Caco-2 (cell line): ENCODE measurements around the gene COPZ2. TPM values are rescaled to one million over a fixed set of nuclear protein-coding genes. Genes with fewer than 3 reads are reported as not detected.

Source experiments
- BruUV-seq: library from RNA; stranded (reverse); fragments of 400-500 nt; replicated peaks from 2 replicates; lab custom pipeline; 2021; lab: Mats Ljungman, UMichigan
- CTCF ChIA-PET: fragments of 300-600 bp; sonication (Branson Sonifier 250); formaldehyde crosslinking; loops from one replicate; lab custom pipeline; 2022; ENCODE audit warnings: antibody characterized with exemption; lab: Charles Lee
- POLR2A ChIA-PET: fragments of 300-600 bp; sonication (Branson Sonifier 250); formaldehyde crosslinking; loops from one replicate; lab custom pipeline; 2022; ENCODE audit warnings: antibody characterized with exemption; lab: Charles Lee
- DNase-seq, 2 experiments: peaks; one replicate each; pipeline versions ENCODE4 v3.0.0 to v3.0.0-alpha.2; 2020 to 2022
- H3K27me3 ChIP-seq: replicated peaks from 2 replicates; pipeline ENCODE4 v1.6.0; 2011; ENCODE audit warnings: low read length; ENCODE audit not compliant: control insufficient read depth, insufficient read depth
- H3K36me3 ChIP-seq: 2 replicates; pipeline ENCODE4 v1.5.1; 2011; ENCODE audit warnings: low read length; ENCODE audit not compliant: control insufficient read depth, insufficient read depth
- H3K4me1 ChIP-seq: fragments of 250-450 bp; sonication (Bioruptor Pico); 2 replicates; pipeline ENCODE4 v1.5.1; 2020; ENCODE audit warnings: mild to moderate bottlenecking
- H3K4me3 ChIP-seq: 2 replicates; pipeline ENCODE4 v1.5.1; 2011; ENCODE audit warnings: low read depth, mild to moderate bottlenecking, control low read depth, low read length
- H3K9me3 ChIP-seq: fragments of 250-450 bp; sonication (Bioruptor Pico); 2 replicates; pipeline ENCODE4 v1.5.1; 2020; ENCODE audit warnings: mild to moderate bottlenecking, moderate library complexity
- H3K27ac Mint-ChIP-seq: one replicate; pipeline ENCODE4 v1.8.0; 2022; ENCODE audit warnings: mixed read lengths; ENCODE audit not compliant: unreplicated experiment
- H3K27me3 Mint-ChIP-seq: one replicate; pipeline ENCODE4 v1.8.0; 2022; ENCODE audit warnings: mixed read lengths; ENCODE audit not compliant: insufficient read depth, unreplicated experiment
- H3K36me3 Mint-ChIP-seq: one replicate; pipeline ENCODE4 v1.8.0; 2022; ENCODE audit warnings: mild to moderate bottlenecking, mixed read lengths; ENCODE audit not compliant: insufficient read depth, unreplicated experiment
- H3K4me1 Mint-ChIP-seq: one replicate; pipeline ENCODE4 v1.8.0; 2022; ENCODE audit warnings: low read depth, mixed read lengths; ENCODE audit not compliant: unreplicated experiment
- H3K4me3 Mint-ChIP-seq: one replicate; pipeline ENCODE4 v1.8.0; 2022; ENCODE audit warnings: mild to moderate bottlenecking, moderate library complexity, mixed read lengths; ENCODE audit not compliant: unreplicated experiment
- H3K9me3 Mint-ChIP-seq: one replicate; pipeline ENCODE4 v1.8.0; 2022; ENCODE audit warnings: mixed read lengths; ENCODE audit not compliant: unreplicated experiment
- CTCF ChIP-seq, 2 experiments: fragments of 200-600 bp in 1 of 2; IDR thresholded peaks; 1 replicate in 1 of 2; 2 replicates in 1 of 2; pipeline versions ENCODE4 v1.5.1 to v1.8.0; 2011 to 2022; ENCODE audit warnings: antibody characterized with exemption in 1 of 2, control low read depth in 1 of 2, inconsistent platforms in 1 of 2, low read depth in 1 of 2, low read length in 1 of 2, mild to moderate bottlenecking in 1 of 2, moderate library complexity in 1 of 2; ENCODE audit not compliant: insufficient read depth in 1 of 2, severe bottlenecking in 1 of 2, unreplicated experiment in 1 of 2
- intact Hi-C: fragments of 100-400 bp; cut with micrococcal nuclease; formaldehyde crosslinking; loops from one replicate; pipeline ENCODE4 v1.10.0; 2022; ENCODE audit not compliant: unreplicated experiment
- total RNA-seq: library from RNA; stranded (reverse); gene quantifications from 2 replicates; pipeline ENCODE4 v1.2.3, GENCODE V29; 2022

COPZ2 gene
- total RNA-seq, 1 experiment from 2014 or later = 6.7 TPM

- no peak for TF ChIP-seq CTCF (IDR thresholded peaks at IDR 0.05; ENCODE audit: insufficient read depth in 1 of 2, low read depth in 1 of 2, low read length in 1 of 2, severe bottlenecking in 1 of 2, unreplicated experiment in 1 of 2)
- Mint-ChIP-seq H3K27ac (no peak overlapping the region), H3K9me3 (no peaks in the 10 kb centered on the region), H3K4me3 (no peak overlapping the region), H3K36me3 (no peaks in the 10 kb centered on the region), H3K4me1 (no peaks in the 10 kb centered on the region), H3K27me3 (peaks cover 5% of the 10 kb centered on the region)
- H3K36me3 ChIP-seq = no peaks in the 10 kb centered on the region
- H3K27me3 ChIP-seq = no peaks in the 10 kb centered on the region
- H3K4me1 ChIP-seq = no peaks in the 10 kb centered on the region
- no peaks in the 10 kb centered on the region for H3K9me3 ChIP-seq
- no TSS peak for BruUV-seq
- ChIA-PET POLR2A (interaction anchor here (0.6 kb wide), 1 partner anchor 89 kb away, joined by 3 read pairs; no protein-coding TSS in a partner anchor), CTCF (interaction anchor here (0.7 to 2.9 kb wide), 9 partner anchors 11 to 266 kb away, joined by 3 to 13 read pairs (median 3); partner anchors contain the start of genes CDK5RAP3, PRR15L and SCRN2)
- DNase-seq = no peak
- intact Hi-C loops = no loop called here
- H3K4me3 ChIP-seq = no peak overlapping the region
Observed at GRCh38 chr17:48014595-48015111, 22.9 kb downstream of the COPZ2 start.

GRCh38 chr17:48013876-48014594 lies 23.6 kb downstream of the COPZ2 start:
- Histone ChIP-seq H3K4me1 (no peaks in the 10 kb centered on the region), H3K4me3 (no peak overlapping the region), H3K36me3 (no peaks in the 10 kb centered on the region), H3K9me3 (no peaks in the 10 kb centered on the region), H3K27me3 (no peaks in the 10 kb centered on the region)
- ChIA-PET POLR2A (interaction anchor here (0.7 kb wide), 1 partner anchor 107 kb away, joined by 5 read pairs; no protein-coding TSS in a partner anchor), CTCF (interaction anchor here (0.8 to 2.9 kb wide), 8 partner anchors 11 to 94 kb away, joined by 3 to 13 read pairs (median 4); partner anchors contain the start of genes CDK5RAP3, PNPO, PRR15L and SNX11)
- no peaks in the 10 kb centered on the region for H3K9me3 Mint-ChIP-seq
- no peak for DNase-seq
- intact Hi-C loops = no loop called here
- no peak overlapping the region for H3K27ac Mint-ChIP-seq
- no peak overlapping the region for H3K4me3 Mint-ChIP-seq
- H3K36me3 Mint-ChIP-seq = no peaks in the 10 kb centered on the region
- BruUV-seq = no TSS peak
- TF ChIP-seq CTCF (IDR thresholded peaks at IDR 0.05; ENCODE audit: insufficient read depth in 1 of 2, low read depth in 1 of 2, low read length in 1 of 2, severe bottlenecking in 1 of 2, unreplicated experiment in 1 of 2) = no peak
- peaks cover 4% of the 10 kb centered on the region for H3K27me3 Mint-ChIP-seq
- no peaks in the 10 kb centered on the region for H3K4me1 Mint-ChIP-seq

GRCh38 chr17:48012654-48013053 lies 24.9 kb downstream of the COPZ2 start:
- H3K27ac Mint-ChIP-seq = no peak overlapping the region
- CTCF ChIA-PET = interaction anchor here (0.5 to 2.7 kb wide), 15 partner anchors 9 to 1903 kb away, joined by 3 to 32 read pairs (median 7); partner anchors contain the start of genes CDK5RAP3, NFE2L1 and PRR15L

More at GRCh38 chr17:48012654-48013053, 24.9 kb downstream of the COPZ2 start:
- peaks cover 5% of the 10 kb centered on the region for H3K4me1 ChIP-seq
- H3K9me3 ChIP-seq = no peaks in the 10 kb centered on the region
- intact Hi-C loops = no loop called here
- no peaks in the 10 kb centered on the region for H3K27me3 ChIP-seq
- peak overlapping the region; percentile 70 for H3K4me3 Mint-ChIP-seq
- DNase-seq = no peak
- peaks cover 4% of the 10 kb centered on the region for H3K27me3 Mint-ChIP-seq
- no TSS peak for BruUV-seq
- TF ChIP-seq CTCF (IDR thresholded peaks at IDR 0.05; ENCODE audit: insufficient read depth in 1 of 2, low read depth in 1 of 2, low read length in 1 of 2, severe bottlenecking in 1 of 2, unreplicated experiment in 1 of 2) = no peak
- H3K36me3 Mint-ChIP-seq = no peaks in the 10 kb centered on the region
- POLR2A ChIA-PET = interaction anchor here (1.2 kb wide), 1 partner anchor 61 kb away, joined by 4 read pairs; no protein-coding TSS in a partner anchor
- H3K4me1 Mint-ChIP-seq = peaks cover 6% of the 10 kb centered on the region
- H3K36me3 ChIP-seq = no peaks in the 10 kb centered on the region
- no peaks in the 10 kb centered on the region for H3K9me3 Mint-ChIP-seq
- peak overlapping the region; percentile 48; the same call in 1 of the 2 replicates for H3K4me3 ChIP-seq
